Lower leg skin (tissue), 4 donors: ENCODE data around the gene TMCO4. TPM values are rescaled to one million over a fixed set of nuclear protein-coding genes. Genes with fewer than 3 reads are reported as not detected.

Experiments
- DNase-seq, 2 donors: peaks; one replicate each; pipeline ENCODE4 v3.0.0-alpha.2; 2019; ENCODE audit warnings: low spot score in 2 of 2
- H3K4me3 ChIP-seq: fragments of 200-600 bp; sonication (generic); 2 replicates; pipeline ENCODE4 v1.5.1; 2017; ENCODE audit warnings: mild to moderate bottlenecking, low read depth; ENCODE audit not compliant: poor library complexity, severe bottlenecking
- CTCF ChIP-seq, 3 donors: fragments of 450-650 bp; IDR thresholded peaks; one replicate each; pipeline ENCODE4 v1.5.1; 2016; ENCODE audit warnings: antibody characterized with exemption in 3 of 3, mild to moderate bottlenecking in 3 of 3, moderate library complexity in 2 of 3
- POLR2A ChIP-seq, 2 donors: fragments of 450-650 bp; IDR thresholded peaks; one replicate each; pipeline ENCODE4 v1.6.1; 2016 to 2017; ENCODE audit warnings: antibody characterized with exemption in 2 of 2, mild to moderate bottlenecking in 1 of 2, moderate library complexity in 1 of 2
- WGBS, 2 donors: methylation state at CpG; one replicate each; pipeline ENCODE4 v1.1.5; 2018; 5-methylcytosine and 5-hydroxymethylcytosine counted together
- intact Hi-C: fragments of 100-400 bp; cut with DNase I; formaldehyde crosslinking; loops from one replicate; pipeline ENCODE4 v1.15.0; 2023; ENCODE audit warnings: low total_unique reads
- total RNA-seq, 4 donors: library from RNA; depleted of rRNA; stranded (reverse); fragments of >200 nt; gene quantifications; one replicate each; pipeline ENCODE4 v1.1.0, GENCODE V29; 2016

Gene TMCO4
- total RNA-seq, 4 donors from 2014 or later: 10.6 to 26.7 (median 18.7) TPM

- DNase-seq: no peak
- no peak for TF ChIP-seq POLR2A (IDR thresholded peaks at IDR 0.05)
- no peak for TF ChIP-seq CTCF (IDR thresholded peaks at IDR 0.05)
- intact Hi-C loops: no loop called here
- WGBS, 2 donors: 80 to 86% methylated on average over 5 to 7 of the region's 8 CpGs
- H3K4me3 ChIP-seq: no peak overlapping the region
Observed at GRCh38 chr1:19683351-19683750, 116.4 kb downstream of the TMCO4 start.

GRCh38 chr1:19682901-19683300 is 116.8 kb downstream of the TMCO4 start:
- intact Hi-C loops: no loop called here
- no peak overlapping the region for H3K4me3 ChIP-seq
- TF ChIP-seq POLR2A (IDR thresholded peaks at IDR 0.05): no peak
- WGBS, 2 donors: 63 to 82% methylated on average over 4 to 5 of the region's 7 CpGs
- DNase-seq: no peak

- no peak for DNase-seq
- 59 to 71% methylated on average over 3 of the region's 3 CpGs for WGBS, 2 donors
- intact Hi-C loops: no loop called here
- TF ChIP-seq POLR2A (IDR thresholded peaks at IDR 0.05): no peak
- no peak for TF ChIP-seq CTCF (IDR thresholded peaks at IDR 0.05)
- no peak overlapping the region for H3K4me3 ChIP-seq
Observed at GRCh38 chr1:19682257-19682656, 117.5 kb downstream of the TMCO4 start.

DNA sequence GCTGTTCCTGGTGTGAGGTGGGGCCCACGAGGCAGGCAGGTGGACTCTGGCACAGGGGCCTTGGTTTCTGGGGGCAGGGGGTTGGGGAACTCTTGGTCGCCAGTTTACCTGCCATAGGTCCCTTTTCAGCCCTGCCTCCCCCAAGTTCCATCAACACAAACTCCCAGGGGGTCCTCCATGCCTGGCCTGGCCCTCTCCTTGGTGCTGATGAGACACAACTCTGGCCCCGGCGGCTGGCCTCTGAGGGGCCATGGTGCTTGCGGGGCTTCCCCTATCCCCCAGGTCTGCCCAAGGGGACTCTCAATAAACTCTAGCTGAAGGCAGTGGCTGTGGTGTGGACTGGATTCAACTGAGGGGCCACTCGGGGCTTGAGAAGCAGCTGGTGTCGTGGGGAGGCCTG is 119.1 kb downstream of the TMCO4 start:
- 82 to 87% methylated on average over 7 of the region's 7 CpGs for WGBS, 2 donors
- TF ChIP-seq CTCF (IDR thresholded peaks at IDR 0.05): no peak
- TF ChIP-seq POLR2A (IDR thresholded peaks at IDR 0.05): no peak
- H3K4me3 ChIP-seq: no peak overlapping the region
- DNase-seq: no peak
- intact Hi-C loops: no loop called here

DNA sequence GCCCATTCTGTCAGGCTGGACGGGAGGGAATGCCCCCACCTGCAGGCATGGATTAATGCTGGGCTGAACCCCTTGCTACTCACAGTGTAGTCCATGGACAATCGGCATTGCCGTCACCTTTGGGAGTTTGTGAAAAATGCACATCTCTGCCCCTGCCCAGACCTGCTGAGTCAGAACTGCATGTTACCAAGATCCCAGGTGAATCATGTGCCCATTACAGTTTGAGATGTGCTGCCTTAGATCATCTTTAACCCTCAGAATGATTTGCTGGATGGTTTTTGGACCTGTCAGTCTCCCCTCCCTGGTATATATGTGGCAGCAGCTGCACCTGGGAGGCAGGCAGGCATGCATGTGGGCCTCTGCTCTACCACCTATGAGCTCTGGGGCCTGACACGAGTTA is 120.0 kb downstream of the TMCO4 start:
- TF ChIP-seq POLR2A (IDR thresholded peaks at IDR 0.05) (no peak), CTCF (IDR thresholded peaks at IDR 0.05) (no peak)
- intact Hi-C loops: no loop called here
- H3K4me3 ChIP-seq: no peak overlapping the region
- DNase-seq: no peak
- 81 to 85% methylated on average over 4 of the region's 4 CpGs for WGBS, 2 donors

DNA sequence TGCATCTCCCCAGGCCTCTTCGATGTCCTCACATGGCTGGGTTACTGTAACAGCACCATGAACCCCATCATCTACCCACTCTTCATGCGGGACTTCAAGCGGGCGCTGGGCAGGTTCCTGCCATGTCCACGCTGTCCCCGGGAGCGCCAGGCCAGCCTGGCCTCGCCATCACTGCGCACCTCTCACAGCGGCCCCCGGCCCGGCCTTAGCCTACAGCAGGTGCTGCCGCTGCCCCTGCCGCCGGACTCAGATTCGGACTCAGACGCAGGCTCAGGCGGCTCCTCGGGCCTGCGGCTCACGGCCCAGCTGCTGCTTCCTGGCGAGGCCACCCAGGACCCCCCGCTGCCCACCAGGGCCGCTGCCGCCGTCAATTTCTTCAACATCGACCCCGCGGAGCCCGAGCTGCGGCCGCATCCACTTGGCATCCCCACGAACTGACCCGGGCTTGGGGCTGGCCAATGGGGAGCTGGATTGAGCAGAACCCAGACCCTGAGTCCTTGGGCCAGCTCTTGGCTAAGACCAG is 120.7 kb downstream of the TMCO4 start:
- no peak overlapping the region for H3K4me3 ChIP-seq
- WGBS, 2 donors: 92 to 94% methylated on average over 34 of the region's 34 CpGs
- intact Hi-C loops: no loop called here
- TF ChIP-seq CTCF (IDR thresholded peaks at IDR 0.05): no peak
- TF ChIP-seq POLR2A (IDR thresholded peaks at IDR 0.05): no peak
- DNase-seq: no peak
